ENCODE measurements around the gene STX19.

The STX19 gene

GRCh38 chr3:94015025-94015424 is 13.4 kb downstream of the STX19 start:
- Histone ChIP-seq H2AFZ (no peak overlapping the region), H3K27ac (no peak overlapping the region), H3K9me3 (ENCODE audit: control insufficient read depth, low read length) (no peaks in the 10 kb centered on the region), H3K9ac (no peak overlapping the region), H3K36me3 (ENCODE audit: control insufficient read depth, insufficient read depth, low read length) (no peaks in the 10 kb centered on the region), H3K27me3 (ENCODE audit: control insufficient read depth, insufficient read depth, low read length) (no peaks in the 10 kb centered on the region), H3K79me2 (no peaks in the 10 kb centered on the region), H3K4me3 (ENCODE audit: low read depth, low read length) (no peak overlapping the region), H3K4me2 (ENCODE audit: low read length) (no peak overlapping the region), H3K4me1 (no peaks in the 10 kb centered on the region)
- TF ChIP-seq CTCF (IDR thresholded peaks at IDR 0.05): no peak

GRCh38 chr3:94012185-94012584 is 16.2 kb downstream of the STX19 start:
- no peaks in the 10 kb centered on the region for H3K27me3 ChIP-seq (ENCODE audit: control insufficient read depth, insufficient read depth, low read length)
- H2AFZ ChIP-seq: no peak overlapping the region
- no peak for TF ChIP-seq CTCF (IDR thresholded peaks at IDR 0.05)

GRCh38 chr3:94011233-94011711 is 17.1 kb downstream of the STX19 start:
- TF ChIP-seq CTCF (IDR thresholded peaks at IDR 0.05): no peak
- H3K27ac ChIP-seq: no peak overlapping the region
- H3K4me1 ChIP-seq: peaks cover 2% of the 10 kb centered on the region
- no peaks in the 10 kb centered on the region for H3K79me2 ChIP-seq
- H3K27me3 ChIP-seq (ENCODE audit: control insufficient read depth, insufficient read depth, low read length): no peaks in the 10 kb centered on the region
- H3K9me3 ChIP-seq (ENCODE audit: control insufficient read depth, low read length): no peaks in the 10 kb centered on the region
- no peak overlapping the region for H3K4me3 ChIP-seq (ENCODE audit: low read depth, low read length)
- H3K9ac ChIP-seq: no peak overlapping the region
- H2AFZ ChIP-seq: no peak overlapping the region
- no peak overlapping the region for H3K4me2 ChIP-seq (ENCODE audit: low read length)
- no peaks in the 10 kb centered on the region for H3K36me3 ChIP-seq (ENCODE audit: control insufficient read depth, insufficient read depth, low read length)

More at GRCh38 chr3:94012185-94012584, 16.2 kb downstream of the STX19 start:
- Histone ChIP-seq H3K4me3 (ENCODE audit: low read depth, low read length) (no peak overlapping the region), H3K27ac (no peak overlapping the region), H3K9ac (no peak overlapping the region), H3K9me3 (ENCODE audit: control insufficient read depth, low read length) (no peaks in the 10 kb centered on the region), H3K36me3 (ENCODE audit: control insufficient read depth, insufficient read depth, low read length) (no peaks in the 10 kb centered on the region), H3K4me1 (peaks cover under 1% of the 10 kb centered on the region), H3K79me2 (no peaks in the 10 kb centered on the region), H3K4me2 (ENCODE audit: low read length) (no peak overlapping the region)

GRCh38 chr3:94009608-94010007 is 18.8 kb downstream of the STX19 start:
- no peak for TF ChIP-seq CTCF (IDR thresholded peaks at IDR 0.05)

GRCh38 chr3:94008253-94008652 is 20.1 kb downstream of the STX19 start:
- Histone ChIP-seq H2AFZ (no peak overlapping the region), H3K9me3 (ENCODE audit: control insufficient read depth, low read length) (no peaks in the 10 kb centered on the region), H3K27me3 (ENCODE audit: control insufficient read depth, insufficient read depth, low read length) (no peaks in the 10 kb centered on the region), H3K4me2 (ENCODE audit: low read length) (no peak overlapping the region), H3K36me3 (ENCODE audit: control insufficient read depth, insufficient read depth, low read length) (no peaks in the 10 kb centered on the region), H3K4me3 (ENCODE audit: low read depth, low read length) (no peak overlapping the region), H3K79me2 (no peaks in the 10 kb centered on the region), H3K9ac (no peak overlapping the region), H3K4me1 (peaks cover 2% of the 10 kb centered on the region), H3K27ac (no peak overlapping the region)
- TF ChIP-seq CTCF (IDR thresholded peaks at IDR 0.05): no peak

More at GRCh38 chr3:94009608-94010007, 18.8 kb downstream of the STX19 start:
- Histone ChIP-seq H3K36me3 (ENCODE audit: control insufficient read depth, insufficient read depth, low read length) (no peaks in the 10 kb centered on the region), H3K4me2 (ENCODE audit: low read length) (no peak overlapping the region), H3K9ac (no peak overlapping the region), H3K79me2 (no peaks in the 10 kb centered on the region), H3K9me3 (ENCODE audit: control insufficient read depth, low read length) (no peaks in the 10 kb centered on the region), H2AFZ (no peak overlapping the region), H3K27me3 (ENCODE audit: control insufficient read depth, insufficient read depth, low read length) (no peaks in the 10 kb centered on the region), H3K4me3 (ENCODE audit: low read depth, low read length) (no peak overlapping the region), H3K4me1 (peaks cover 2% of the 10 kb centered on the region), H3K27ac (no peak overlapping the region)
